NCI-H345 (cell line): ENCODE measurements around the gene LOXHD1.

Experiments used
- DNase-seq: peaks from one replicate; lab custom pipeline; 2025; lab: John Stamatoyannopoulos, UW

Gene LOXHD1

GRCh38 chr18:46445522-46446313, 211.3 kb downstream of the LOXHD1 start:
- DNase-seq, result no peak

- no peak for DNase-seq
Observed at GRCh38 chr18:46439037-46439436, 218.0 kb downstream of the LOXHD1 start.

- DNase-seq, result no peak
Observed at GRCh38 chr18:46437061-46437460, 220.0 kb downstream of the LOXHD1 start.

DNA sequence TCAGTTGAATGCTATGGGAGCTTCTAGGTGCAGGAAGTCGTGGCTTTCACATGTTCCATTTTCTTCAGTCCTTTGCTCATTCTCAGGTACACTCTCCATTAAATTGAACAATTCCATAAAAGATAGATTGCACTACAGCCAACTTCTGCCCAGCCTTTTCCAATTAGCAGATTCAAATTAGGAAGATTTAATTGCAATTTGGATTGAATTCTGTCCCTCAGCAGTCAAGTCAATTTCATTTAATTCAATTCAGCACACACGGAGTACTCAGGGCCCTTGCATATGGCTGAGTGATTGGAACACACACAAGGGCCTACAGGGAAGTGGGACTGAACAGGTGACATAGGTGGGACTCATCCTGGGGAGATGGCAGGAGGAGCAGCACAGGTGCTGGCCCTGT, 220.4 kb downstream of the LOXHD1 start:
- no peak for DNase-seq

DNA sequence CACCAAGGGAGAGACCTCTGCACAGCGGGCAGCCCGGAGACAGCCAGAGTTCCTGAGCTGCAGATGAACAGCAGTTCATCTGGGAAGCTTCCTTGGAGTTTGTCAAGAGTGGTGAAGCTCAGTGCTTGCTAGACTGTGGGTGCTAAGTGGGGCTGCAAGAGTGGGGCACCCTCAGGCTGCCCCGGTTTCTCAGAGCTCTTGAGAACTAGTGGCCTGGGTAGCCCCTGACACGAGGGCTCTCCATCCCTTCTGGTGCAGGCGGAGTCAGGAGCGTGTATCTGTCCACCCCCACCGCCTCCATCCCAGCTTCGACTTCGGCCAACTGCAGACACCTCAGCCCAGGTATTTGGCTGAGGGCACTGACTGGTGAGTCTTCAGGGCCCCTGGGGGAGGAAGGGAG, 222.0 kb downstream of the LOXHD1 start:
- DNase-seq, result no peak

GRCh38 chr18:46434629-46435028, 222.4 kb downstream of the LOXHD1 start:
- DNase-seq, result no peak

GRCh38 chr18:46433121-46433826, 223.7 kb downstream of the LOXHD1 start:
- DNase-seq, result no peak

GRCh38 chr18:46431522-46432171, 225.4 kb downstream of the LOXHD1 start:
- DNase-seq, result no peak

GRCh38 chr18:46429649-46430224, 227.3 kb downstream of the LOXHD1 start:
- DNase-seq, result no peak

- DNase-seq, result no peak
Observed at GRCh38 chr18:46429130-46429529, 227.9 kb downstream of the LOXHD1 start.

DNA sequence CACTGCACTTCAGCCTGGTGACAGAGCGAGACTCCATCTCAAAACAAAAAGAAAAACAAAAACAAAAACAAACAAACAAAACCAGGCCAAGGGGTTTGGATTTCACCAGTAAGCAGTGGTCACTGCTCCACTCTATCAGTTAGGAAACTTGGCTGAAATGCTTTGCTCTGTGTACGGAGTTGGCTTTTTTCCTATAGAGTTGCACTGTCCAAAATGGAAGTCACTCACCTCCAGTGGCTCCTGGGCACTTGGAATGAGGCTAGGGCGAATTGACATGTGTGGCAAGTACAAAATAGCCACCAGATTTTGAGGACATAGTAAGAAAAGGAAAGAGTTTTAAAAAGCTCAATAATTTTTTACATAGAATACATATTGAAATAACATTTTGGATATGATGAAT, 228.7 kb downstream of the LOXHD1 start:
- no peak for DNase-seq

GRCh38 chr18:46427216-46427995, 229.6 kb downstream of the LOXHD1 start:
- DNase-seq, result no peak
